HG03095 (cell line): Measurements from ENCODE around the gene ADAT1.
A peak's percentile ranks its signal among the peaks of the same experiment; 100 is the strongest.
"Not testable (repeated sequence)": the region's sequence is repeated elsewhere in the genome, so short reads cannot be mapped to it uniquely, and the experiment has no call there.

Experiments used
- ATAC-seq: cut with Tn5 transposase; IDR thresholded peaks from one replicate; pipeline ENCODE4 v1.9.1; 2021; ENCODE audit warnings: moderate library complexity; ENCODE audit not compliant: unreplicated experiment

The ADAT1 gene

GRCh38 chr16:75621170-75621477, 2.0 kb downstream of the ADAT1 start:
- no peak for ATAC-seq

GRCh38 chr16:75620326-75621169, 2.5 kb downstream of the ADAT1 start:
- ATAC-seq, result no peak

- no peak for ATAC-seq
These were observed 4.3 kb downstream of the ADAT1 start for GRCh38 chr16:75618780-75619179.

GRCh38 chr16:75617121-75617520, 6.0 kb downstream of the ADAT1 start:
- ATAC-seq, result no peak

GRCh38 chr16:75616521-75617010, 6.5 kb downstream of the ADAT1 start:
- no peak for ATAC-seq

- ATAC-seq, result no peak
These were observed 7.5 kb downstream of the ADAT1 start for GRCh38 chr16:75615619-75616018.

GRCh38 chr16:75614066-75614897, 8.8 kb downstream of the ADAT1 start:
- ATAC-seq, result no peak

- no peak for ATAC-seq
These were observed 16.6 kb downstream of the ADAT1 start for GRCh38 chr16:75606507-75606906.

- ATAC-seq, result no peak
These were observed 19.8 kb downstream of the ADAT1 start for GRCh38 chr16:75603241-75603640.

GRCh38 chr16:75599452-75600277, 23.4 kb downstream of the ADAT1 start:
- no peak for ATAC-seq

GRCh38 chr16:75593825-75594820, 29.0 kb downstream of the ADAT1 start:
- ATAC-seq, result no peak

GRCh38 chr16:75593308-75593707, 29.8 kb downstream of the ADAT1 start:
- ATAC-seq, result no peak

- not testable (repeated sequence) for ATAC-seq
These were observed 31.2 kb downstream of the ADAT1 start for GRCh38 chr16:75591927-75592326.

- no peak for ATAC-seq
These were observed 31.9 kb downstream of the ADAT1 start for GRCh38 chr16:75590920-75591843.

GRCh38 chr16:75589306-75589705, 33.8 kb downstream of the ADAT1 start:
- no peak for ATAC-seq

GRCh38 chr16:75588716-75589115, 34.4 kb downstream of the ADAT1 start:
- no peak for ATAC-seq

- peak; percentile 77 for ATAC-seq
These were observed 39.0 kb downstream of the ADAT1 start for GRCh38 chr16:75584108-75584507.

- no peak for ATAC-seq
These were observed 43.7 kb downstream of the ADAT1 start for GRCh38 chr16:75579281-75579834.

GRCh38 chr16:75578725-75579124, 44.4 kb downstream of the ADAT1 start:
- no peak for ATAC-seq
